GM21447 (cell line): ENCODE results near the gene PMIS2.

Experiments used
- ATAC-seq: cut with Tn5 transposase; IDR thresholded peaks from one replicate; pipeline ENCODE4 v1.9.1; 2021; ENCODE audit not compliant: unreplicated experiment

Gene PMIS2

GRCh38 chr19:35585848-35586247 is at the start of gene PMIS2:
PMIS2 (plus strand) TSS chr19:35586173; CDS start chr19:35586260, 87 bp downstream.
- ATAC-seq = no peak

GRCh38 chr19:35539314-35539713 is 46.7 kb upstream of the PMIS2 start:
- ATAC-seq = no peak

- ATAC-seq = no peak
Measured at GRCh38 chr19:35539850-35540249, 46.1 kb upstream of the PMIS2 start.

- no peak for ATAC-seq
Measured at GRCh38 chr19:35540356-35540927, 45.5 kb upstream of the PMIS2 start.

GRCh38 chr19:35542209-35542608 is 43.8 kb upstream of the PMIS2 start:
- no peak for ATAC-seq

GRCh38 chr19:35543280-35544109 is 42.5 kb upstream of the PMIS2 start:
- no peak for ATAC-seq

- no peak for ATAC-seq
Measured at GRCh38 chr19:35544110-35544802, 41.7 kb upstream of the PMIS2 start.

GRCh38 chr19:35545001-35545854 is 40.7 kb upstream of the PMIS2 start, which contains the start of gene TMEM147:
TMEM147 (plus strand) TSS chr19:35545626; CDS start chr19:35545740, 114 bp downstream.
- peak; percentile 66 for ATAC-seq

GRCh38 chr19:35545855-35546381 is 40.1 kb upstream of the PMIS2 start:
- ATAC-seq = peak; percentile 52

- ATAC-seq = no peak
Measured at GRCh38 chr19:35546532-35546931, 39.4 kb upstream of the PMIS2 start.

GRCh38 chr19:35549174-35549788 is 36.7 kb upstream of the PMIS2 start:
- no peak for ATAC-seq

GRCh38 chr19:35549879-35550523 is 36.0 kb upstream of the PMIS2 start:
- no peak for ATAC-seq

GRCh38 chr19:35551091-35551810 is 34.7 kb upstream of the PMIS2 start:
- no peak for ATAC-seq

- ATAC-seq = no peak
Measured at GRCh38 chr19:35552534-35553384, 33.2 kb upstream of the PMIS2 start.

GRCh38 chr19:35553385-35554000 is 32.5 kb upstream of the PMIS2 start:
- ATAC-seq = no peak

- ATAC-seq = no peak
Measured at GRCh38 chr19:35554076-35554475, 31.9 kb upstream of the PMIS2 start.

GRCh38 chr19:35555301-35556005 is 30.5 kb upstream of the PMIS2 start:
- ATAC-seq = no peak
